Measurements from ENCODE around the gene ERBB2. TPM values are rescaled to one million over a fixed set of nuclear protein-coding genes. Genes with fewer than 3 reads are reported as not detected.

Gene ERBB2
- 4.4 and 7.1 TPM in 2 replicates for total RNA-seq

DNA sequence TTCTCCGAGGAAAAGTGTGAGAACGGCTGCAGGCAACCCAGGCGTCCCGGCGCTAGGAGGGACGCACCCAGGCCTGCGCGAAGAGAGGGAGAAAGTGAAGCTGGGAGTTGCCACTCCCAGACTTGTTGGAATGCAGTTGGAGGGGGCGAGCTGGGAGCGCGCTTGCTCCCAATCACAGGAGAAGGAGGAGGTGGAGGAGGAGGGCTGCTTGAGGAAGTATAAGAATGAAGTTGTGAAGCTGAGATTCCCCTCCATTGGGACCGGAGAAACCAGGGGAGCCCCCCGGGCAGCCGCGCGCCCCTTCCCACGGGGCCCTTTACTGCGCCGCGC lies at the start of gene ERBB2:
ERBB2 (plus strand) TSS at position 247 of the 330 bp plus-strand sequence. CDS start 175 bp downstream, outside the sequence.
- H3K4me1 Mint-ChIP-seq = peaks cover 14% of the 10 kb centered on the region
- H3K9me3 Mint-ChIP-seq = no peaks in the 10 kb centered on the region
- peaks cover 30% of the 10 kb centered on the region for H3K27me3 Mint-ChIP-seq
- ChIA-PET POLR2A (no interaction called here), CTCF (no interaction called here)
- TF ChIP-seq, protein P1, sequence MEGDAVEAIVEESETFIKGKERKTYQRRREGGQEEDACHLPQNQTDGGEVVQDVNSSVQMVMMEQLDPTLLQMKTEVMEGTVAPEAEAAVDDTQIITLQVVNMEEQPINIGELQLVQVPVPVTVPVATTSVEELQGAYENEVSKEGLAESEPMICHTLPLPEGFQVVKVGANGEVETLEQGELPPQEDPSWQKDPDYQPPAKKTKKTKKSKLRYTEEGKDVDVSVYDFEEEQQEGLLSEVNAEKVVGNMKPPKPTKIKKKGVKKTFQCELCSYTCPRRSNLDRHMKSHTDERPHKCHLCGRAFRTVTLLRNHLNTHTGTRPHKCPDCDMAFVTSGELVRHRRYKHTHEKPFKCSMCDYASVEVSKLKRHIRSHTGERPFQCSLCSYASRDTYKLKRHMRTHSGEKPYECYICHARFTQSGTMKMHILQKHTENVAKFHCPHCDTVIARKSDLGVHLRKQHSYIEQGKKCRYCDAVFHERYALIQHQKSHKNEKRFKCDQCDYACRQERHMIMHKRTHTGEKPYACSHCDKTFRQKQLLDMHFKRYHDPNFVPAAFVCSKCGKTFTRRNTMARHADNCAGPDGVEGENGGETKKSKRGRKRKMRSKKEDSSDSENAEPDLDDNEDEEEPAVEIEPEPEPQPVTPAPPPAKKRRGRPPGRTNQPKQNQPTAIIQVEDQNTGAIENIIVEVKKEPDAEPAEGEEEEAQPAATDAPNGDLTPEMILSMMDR (IDR thresholded peaks at IDR 0.05) = no peak
- ATAC-seq (ENCODE audit: low read depth) (no peak), DNase-seq (no peak)
- intact Hi-C loops (cut with micrococcal nuclease) = no loop called here
- H3K4me3 Mint-ChIP-seq = peak within 1 kb of the TSS; percentile 6
- peaks cover 2% of the 10 kb centered on the region for H3K36me3 Mint-ChIP-seq (ENCODE audit: low read depth)
- no peak within 1 kb of the TSS for H3K27ac Mint-ChIP-seq

DNA sequence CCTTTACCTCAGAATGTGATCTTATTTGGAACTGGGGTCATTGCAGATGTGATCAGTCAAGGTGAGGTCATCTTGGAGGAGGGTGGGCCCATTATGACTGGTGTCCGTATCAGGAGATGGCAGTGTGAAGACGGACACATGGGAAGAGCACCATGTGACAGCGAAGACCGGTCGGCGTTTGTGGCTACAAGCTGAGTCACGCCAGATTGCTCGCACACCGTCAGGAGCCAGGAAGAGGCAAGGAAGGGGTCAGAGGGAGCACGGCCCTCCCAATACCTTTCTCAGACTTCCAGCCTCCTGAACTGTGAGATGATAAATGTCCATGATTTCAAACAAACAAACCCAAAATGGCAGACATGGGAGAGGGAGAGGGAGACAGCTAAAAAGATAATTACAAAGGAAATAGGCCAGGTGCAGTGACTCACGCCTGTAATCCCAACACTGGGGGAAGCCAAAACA lies 49.7 kb upstream of the ERBB2 start:
- Mint-ChIP-seq H3K27me3 (no peaks in the 10 kb centered on the region), H3K4me1 (peaks cover 22% of the 10 kb centered on the region), H3K36me3 (ENCODE audit: low read depth) (peaks cover 36% of the 10 kb centered on the region), H3K27ac (no peak overlapping the region), H3K9me3 (no peaks in the 10 kb centered on the region), H3K4me3 (no peak overlapping the region)
- intact Hi-C loops (cut with micrococcal nuclease) = no loop called here
- DNase-seq (no peak), ATAC-seq (ENCODE audit: low read depth) (no peak)
- CTCF ChIA-PET = interaction anchor here (1.1 kb wide), 1 partner anchor 18 kb away, joined by 6 read pairs; no protein-coding TSS in a partner anchor
- POLR2A ChIA-PET = interaction anchor here (0.6 kb wide), 1 partner anchor 10 kb away, joined by 3 read pairs; no protein-coding TSS in a partner anchor
- TF ChIP-seq, protein P1 (IDR thresholded peaks at IDR 0.05) = no peak

DNA sequence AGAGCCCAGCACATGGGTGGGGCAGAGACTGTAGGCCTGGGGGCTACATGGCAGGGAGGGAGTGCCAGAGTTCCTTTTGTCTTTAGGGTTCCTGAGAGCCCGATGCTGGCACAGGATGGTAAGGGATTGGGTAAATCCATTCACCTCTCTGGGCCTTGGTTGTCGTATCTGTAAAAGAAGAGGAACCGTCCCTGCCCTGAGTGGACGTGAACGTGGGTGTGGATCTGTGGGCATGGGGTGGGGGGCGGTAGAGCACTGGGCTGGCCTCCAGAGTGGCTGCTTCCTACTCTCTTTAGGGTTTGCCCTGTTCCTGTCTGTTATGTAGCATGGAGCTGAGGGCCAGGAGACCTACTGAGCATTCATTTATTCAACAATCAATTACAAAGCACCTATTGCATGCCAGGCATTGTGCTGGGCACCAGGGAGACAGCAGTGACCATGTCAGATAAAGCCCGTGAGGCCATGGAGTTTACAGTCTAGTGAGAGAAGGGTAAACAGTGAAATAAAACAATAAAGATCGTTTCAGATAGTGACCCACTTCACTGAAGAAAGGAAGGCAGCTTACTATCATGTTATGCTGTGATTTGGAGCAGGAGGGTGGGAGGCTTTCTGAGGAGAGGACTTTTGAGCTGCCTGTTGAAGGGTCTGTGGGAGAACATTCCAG lies 47.8 kb upstream of the ERBB2 start:
- Mint-ChIP-seq H3K4me1 (peaks cover 23% of the 10 kb centered on the region), H3K4me3 (no peak overlapping the region), H3K27me3 (no peaks in the 10 kb centered on the region), H3K27ac (no peak overlapping the region), H3K36me3 (ENCODE audit: low read depth) (peaks cover 39% of the 10 kb centered on the region), H3K9me3 (no peaks in the 10 kb centered on the region)
- POLR2A ChIA-PET = interaction anchor here (0.9 to 1.0 kb wide), 2 partner anchors 15 to 36 kb away, joined by 3 to 5 read pairs; no protein-coding TSS in a partner anchor
- intact Hi-C loops (cut with micrococcal nuclease) = no loop called here
- TF ChIP-seq, protein P1 (IDR thresholded peaks at IDR 0.05) = no peak
- DNase-seq = no peak
- CTCF ChIA-PET = interaction anchor here (0.9 to 2.5 kb wide), 4 partner anchors 11 to 31 kb away, joined by 3 to 10 read pairs (median 3); partner anchors contain the start of gene PNMT
- no peak for ATAC-seq (ENCODE audit: low read depth)

DNA sequence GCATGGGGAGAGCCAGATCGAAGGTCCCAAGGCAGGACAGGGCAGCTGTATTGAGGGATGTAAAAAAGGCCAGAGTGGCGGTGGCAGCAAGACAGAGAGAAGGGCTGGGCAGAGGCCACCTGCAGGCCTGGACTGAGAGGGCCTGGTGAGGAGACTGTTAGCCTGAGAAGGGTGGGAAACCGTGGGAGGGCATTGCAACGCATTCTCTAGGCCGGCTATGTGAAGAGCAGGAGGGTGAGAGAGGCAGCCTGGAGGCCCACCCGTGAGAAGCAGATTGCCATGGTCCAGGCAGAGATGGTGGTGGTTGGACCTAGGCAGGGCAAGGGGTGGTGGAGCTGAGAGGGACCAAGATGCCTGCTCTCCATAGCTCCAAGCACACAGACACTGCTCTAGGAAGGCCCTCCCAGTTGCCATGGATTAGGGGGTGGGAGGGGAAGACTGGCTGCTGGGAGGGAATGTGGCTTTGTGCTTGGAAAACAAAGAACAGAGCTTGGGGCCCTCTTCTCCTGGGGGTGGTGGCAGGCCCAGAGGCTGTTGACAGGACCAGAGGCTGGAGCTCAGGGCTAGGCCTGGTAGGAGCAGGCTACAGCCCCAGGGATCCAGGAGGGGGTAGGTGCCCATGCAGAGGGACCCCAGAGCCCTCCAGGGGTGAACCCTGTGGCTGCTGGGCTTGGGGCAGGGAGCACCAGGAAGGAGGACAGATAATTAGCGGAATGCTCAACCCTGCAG lies 47.1 kb upstream of the ERBB2 start:
- ATAC-seq (ENCODE audit: low read depth) = no peak

More for the DNA sequence above, 47.1 kb upstream of the ERBB2 start:
- Mint-ChIP-seq H3K27me3 (no peaks in the 10 kb centered on the region), H3K4me3 (no peak overlapping the region), H3K4me1 (peaks cover 23% of the 10 kb centered on the region), H3K36me3 (ENCODE audit: low read depth) (peaks cover 39% of the 10 kb centered on the region), H3K9me3 (no peaks in the 10 kb centered on the region), H3K27ac (no peak overlapping the region)
- TF ChIP-seq, protein P1 (IDR thresholded peaks at IDR 0.05) = no peak
- no peak for DNase-seq
- CTCF ChIA-PET = interaction anchor here (0.9 to 2.6 kb wide), 8 partner anchors 10 to 48 kb away, joined by 3 to 14 read pairs (median 4); partner anchors contain the start of gene PNMT
- POLR2A ChIA-PET = interaction anchor here (0.9 to 1.0 kb wide), 2 partner anchors 15 to 36 kb away, joined by 3 to 5 read pairs; no protein-coding TSS in a partner anchor
- intact Hi-C loops (cut with micrococcal nuclease) = no loop called here
